ENCODE data around the gene ITGBL1.

The ITGBL1 gene

GRCh38 chr13:101736566-101736965 is 284.1 kb downstream of the ITGBL1 start:
- DNase-seq = no peak

- no peak for DNase-seq
Observed at GRCh38 chr13:101738336-101738735, 285.9 kb downstream of the ITGBL1 start.

- no peak for DNase-seq
Observed at GRCh38 chr13:101739382-101740178, 287.1 kb downstream of the ITGBL1 start.

GRCh38 chr13:101746513-101746912 is 294.0 kb downstream of the ITGBL1 start:
- no peak for DNase-seq

GRCh38 chr13:101747039-101747438 is 294.6 kb downstream of the ITGBL1 start:
- no peak for DNase-seq

- DNase-seq = no peak
Observed at GRCh38 chr13:101749584-101749983, 297.1 kb downstream of the ITGBL1 start.

GRCh38 chr13:101751488-101751887 is 299.0 kb downstream of the ITGBL1 start:
- no peak for DNase-seq

GRCh38 chr13:101752432-101752831 is 300.0 kb downstream of the ITGBL1 start:
- DNase-seq = no peak

GRCh38 chr13:101755228-101755887 is 302.9 kb downstream of the ITGBL1 start:
- DNase-seq = no peak

- DNase-seq = peak in 1 of 58 donors; percentile 8
Observed at GRCh38 chr13:101757446-101758039, 305.1 kb downstream of the ITGBL1 start.

- DNase-seq = no peak
Observed at GRCh38 chr13:101763191-101763590, 310.7 kb downstream of the ITGBL1 start.
